GM21528 (cell line): ENCODE measurements around the gene KDM4B.

Experiments used
- ATAC-seq: cut with Tn5 transposase; IDR thresholded peaks from one replicate; pipeline ENCODE4 v1.9.1; 2021; ENCODE audit warnings: mild to moderate bottlenecking, moderate library complexity; ENCODE audit not compliant: unreplicated experiment, low FRiP score

The KDM4B gene

DNA sequence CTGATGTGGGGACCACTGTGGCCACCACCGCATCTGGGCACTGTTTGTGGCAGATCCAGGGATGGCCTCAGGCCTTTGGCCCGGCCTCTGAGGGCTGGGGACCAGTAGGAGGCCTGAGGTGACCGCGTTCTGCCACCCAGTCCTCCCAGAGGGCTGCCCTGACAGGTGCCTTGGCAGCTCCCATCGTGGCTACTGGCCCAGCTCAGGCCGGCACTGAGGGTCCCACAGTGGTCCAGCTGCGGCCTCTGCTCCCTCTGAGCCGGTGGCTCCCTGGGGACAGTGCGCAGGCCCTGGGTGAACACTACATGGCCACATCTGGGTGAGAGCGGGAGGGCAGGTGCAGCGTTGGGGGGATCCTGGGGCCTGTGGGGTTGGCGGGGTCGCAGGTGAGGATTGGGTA, 61.9 kb downstream of the KDM4B start:
- ATAC-seq: no peak

- ATAC-seq: no peak
Observed at GRCh38 chr19:5031231-5032100, 62.6 kb downstream of the KDM4B start.

GRCh38 chr19:5032101-5032967, 63.4 kb downstream of the KDM4B start:
- ATAC-seq: no peak

DNA sequence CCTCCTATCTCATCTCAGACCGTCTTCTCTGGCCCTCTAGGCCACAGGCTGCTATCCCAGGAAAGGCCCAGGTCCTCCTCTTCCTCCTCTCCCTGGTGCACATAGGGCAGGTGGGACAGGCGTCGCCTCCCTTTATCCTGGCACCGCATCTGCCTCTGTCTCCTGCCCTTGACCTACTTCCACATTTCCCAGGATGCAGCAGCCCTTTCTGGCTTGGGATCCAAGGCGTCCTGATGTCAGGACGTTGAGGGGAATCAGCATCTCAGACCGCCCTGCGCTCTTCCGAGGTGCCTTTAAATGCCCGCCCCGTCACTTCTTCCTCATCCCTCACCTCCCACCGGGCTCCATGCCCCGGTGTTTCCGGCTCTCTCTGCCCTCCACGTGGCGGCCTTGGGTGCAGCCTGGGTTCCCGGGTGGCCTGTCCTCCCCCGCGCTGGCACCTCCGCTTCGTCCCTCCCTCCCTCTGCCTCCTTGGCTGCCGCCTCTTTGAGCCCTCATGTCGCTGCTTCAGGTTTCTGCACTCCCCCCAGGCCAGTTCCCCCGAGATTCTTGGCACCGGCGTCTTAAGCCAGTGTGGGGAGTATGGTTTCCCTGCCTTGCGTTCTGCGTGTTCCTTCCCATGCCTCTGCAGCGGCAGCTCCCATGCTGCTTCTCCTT, 66.3 kb downstream of the KDM4B start:
- ATAC-seq: no peak

- no peak for ATAC-seq
Observed at GRCh38 chr19:5035793-5036697, 67.1 kb downstream of the KDM4B start.

DNA sequence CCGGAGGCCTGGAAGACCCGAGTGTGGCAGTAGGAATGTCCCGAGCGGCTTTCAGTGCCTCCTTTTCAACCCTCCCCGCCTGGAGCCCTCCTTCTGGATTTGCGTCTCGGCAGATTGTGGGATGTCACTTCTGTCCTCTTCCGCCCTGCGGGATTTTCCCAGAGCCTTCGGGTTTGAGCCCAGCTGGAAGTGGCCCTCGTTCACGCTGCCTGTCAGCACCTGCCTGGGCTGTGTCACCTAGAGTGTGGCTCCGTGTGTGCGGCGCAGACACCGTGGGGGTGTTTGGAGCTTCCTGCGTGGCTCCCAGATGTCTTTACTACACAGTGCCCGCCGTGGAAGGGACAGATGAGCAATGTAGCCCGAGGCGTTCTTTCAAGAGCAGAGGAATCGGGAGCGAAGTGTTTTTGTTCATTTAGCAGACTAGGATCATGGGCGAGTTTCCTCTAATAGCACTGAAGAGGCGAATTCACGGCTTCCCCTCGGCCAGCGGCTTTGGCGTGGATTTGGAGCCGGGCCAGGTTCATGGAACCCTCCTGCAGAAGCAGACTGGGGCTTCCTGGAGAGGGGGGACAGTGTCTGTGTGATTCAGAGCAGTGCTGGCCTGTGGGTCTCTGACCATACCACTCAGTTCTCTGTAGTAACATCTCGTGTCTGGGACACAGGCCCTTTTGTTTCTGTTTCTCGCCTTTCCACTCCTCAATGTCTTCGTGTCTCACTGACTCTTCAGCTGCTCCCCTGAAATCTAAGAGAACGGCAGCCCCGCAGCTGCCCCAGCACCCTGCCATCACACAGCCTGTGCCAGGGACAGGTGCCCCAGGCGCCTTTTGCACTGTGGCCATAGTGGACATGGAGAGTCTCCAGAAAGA, 68.0 kb downstream of the KDM4B start:
- no peak for ATAC-seq

- ATAC-seq: no peak
Observed at GRCh38 chr19:5037936-5038335, 69.0 kb downstream of the KDM4B start.

DNA sequence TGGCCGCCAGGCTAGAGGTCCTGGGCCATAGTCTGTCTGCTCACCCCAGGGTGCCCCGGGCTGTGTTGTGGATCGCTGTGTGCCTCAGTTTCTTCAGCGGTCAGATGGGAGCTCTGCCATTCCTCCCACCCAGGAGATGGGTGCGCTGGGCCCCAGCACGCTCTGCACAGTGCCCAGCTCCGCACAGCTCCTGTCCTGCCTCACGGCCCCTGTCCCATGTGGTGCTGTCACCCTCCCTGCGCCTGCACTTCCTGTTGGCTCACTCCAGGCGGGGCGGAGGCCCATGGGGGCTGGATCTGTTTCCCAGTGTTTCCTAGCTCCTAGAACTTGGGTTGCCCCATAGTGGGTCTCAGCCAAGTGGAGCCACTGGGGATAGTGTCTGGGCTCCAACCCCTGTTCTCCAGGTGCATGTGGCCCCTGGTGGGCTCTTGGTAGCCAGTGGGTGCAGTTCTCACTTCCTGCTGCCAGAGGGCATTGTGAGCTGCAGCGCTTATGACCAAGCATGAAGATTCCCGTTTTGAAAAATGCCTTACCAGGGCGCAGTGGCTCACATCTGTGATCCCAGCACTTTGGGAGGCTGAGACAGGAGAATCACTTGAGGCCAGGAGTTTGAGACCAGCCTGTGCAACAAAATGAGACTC, 69.8 kb downstream of the KDM4B start:
- no peak for ATAC-seq

- no peak for ATAC-seq
Observed at GRCh38 chr19:5039642-5040543, 71.0 kb downstream of the KDM4B start.

GRCh38 chr19:5040544-5041167, 71.7 kb downstream of the KDM4B start:
- no peak for ATAC-seq

GRCh38 chr19:5041168-5041912, 72.4 kb downstream of the KDM4B start:
- no peak for ATAC-seq

GRCh38 chr19:5041913-5042187, 72.9 kb downstream of the KDM4B start:
- no peak for ATAC-seq

GRCh38 chr19:5042556-5042955, 73.6 kb downstream of the KDM4B start:
- ATAC-seq: no peak

DNA sequence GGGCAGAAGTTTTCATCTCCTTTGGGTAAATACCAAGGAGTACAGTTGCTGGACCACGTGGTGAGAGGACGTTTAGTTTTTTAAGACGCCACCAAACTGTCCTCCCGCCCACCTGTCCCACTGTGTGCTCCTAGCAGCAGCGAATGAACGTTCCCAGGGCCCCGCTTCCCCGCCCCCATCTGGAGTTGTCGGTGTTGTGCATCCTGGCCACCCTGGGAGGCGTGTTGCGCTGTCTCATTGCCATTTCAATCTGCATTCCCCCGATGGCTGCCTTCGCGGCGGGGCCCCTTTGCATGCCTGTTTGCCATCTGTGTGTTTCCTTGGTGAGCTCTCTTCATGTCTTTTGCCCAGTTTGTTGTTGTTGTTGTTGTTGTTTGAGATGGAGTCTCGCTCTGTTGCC, 76.1 kb downstream of the KDM4B start:
- no peak for ATAC-seq

- no peak for ATAC-seq
Observed at GRCh38 chr19:5045956-5046338, 77.0 kb downstream of the KDM4B start.

DNA sequence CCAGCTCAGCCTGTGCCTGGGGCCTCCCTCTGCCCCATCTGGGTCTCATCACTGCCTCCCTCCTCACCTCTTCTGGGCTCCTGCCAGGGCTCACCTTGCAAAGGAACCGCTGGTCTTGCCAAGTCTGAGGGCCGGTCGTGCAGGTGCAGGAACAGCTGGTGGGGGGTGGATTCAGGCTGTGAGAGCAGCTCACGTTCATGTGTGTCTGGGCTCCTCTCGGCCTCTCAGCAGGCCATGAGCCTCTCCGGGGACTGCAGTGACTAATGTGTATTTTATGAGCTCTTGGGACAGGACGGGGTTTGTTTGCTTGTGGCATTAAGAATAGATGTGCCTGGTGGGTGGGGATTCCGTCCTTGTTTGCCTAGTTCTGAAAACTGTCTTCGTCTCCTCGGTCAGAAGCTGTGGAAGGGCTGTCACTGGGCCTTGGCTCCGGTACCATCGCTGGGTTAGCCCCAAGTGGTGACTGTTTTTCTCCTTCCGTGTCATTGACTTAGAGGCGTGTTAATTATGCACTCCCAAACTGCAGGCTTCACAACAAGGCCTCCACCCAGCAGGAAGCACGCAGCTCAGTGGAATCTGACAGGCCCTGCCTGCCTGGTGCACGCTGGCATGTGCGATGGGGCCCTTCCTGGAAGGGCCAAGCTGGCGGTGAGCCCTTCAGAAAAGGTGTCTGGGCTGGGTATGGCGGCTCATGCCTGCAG, 77.6 kb downstream of the KDM4B start:
- no peak for ATAC-seq
